ENCODE data around the gene PTPRD.
"Not testable (repeated sequence)": the region's sequence is repeated elsewhere in the genome, so short reads cannot be mapped to it uniquely, and the experiment has no call there.

Gene PTPRD

DNA sequence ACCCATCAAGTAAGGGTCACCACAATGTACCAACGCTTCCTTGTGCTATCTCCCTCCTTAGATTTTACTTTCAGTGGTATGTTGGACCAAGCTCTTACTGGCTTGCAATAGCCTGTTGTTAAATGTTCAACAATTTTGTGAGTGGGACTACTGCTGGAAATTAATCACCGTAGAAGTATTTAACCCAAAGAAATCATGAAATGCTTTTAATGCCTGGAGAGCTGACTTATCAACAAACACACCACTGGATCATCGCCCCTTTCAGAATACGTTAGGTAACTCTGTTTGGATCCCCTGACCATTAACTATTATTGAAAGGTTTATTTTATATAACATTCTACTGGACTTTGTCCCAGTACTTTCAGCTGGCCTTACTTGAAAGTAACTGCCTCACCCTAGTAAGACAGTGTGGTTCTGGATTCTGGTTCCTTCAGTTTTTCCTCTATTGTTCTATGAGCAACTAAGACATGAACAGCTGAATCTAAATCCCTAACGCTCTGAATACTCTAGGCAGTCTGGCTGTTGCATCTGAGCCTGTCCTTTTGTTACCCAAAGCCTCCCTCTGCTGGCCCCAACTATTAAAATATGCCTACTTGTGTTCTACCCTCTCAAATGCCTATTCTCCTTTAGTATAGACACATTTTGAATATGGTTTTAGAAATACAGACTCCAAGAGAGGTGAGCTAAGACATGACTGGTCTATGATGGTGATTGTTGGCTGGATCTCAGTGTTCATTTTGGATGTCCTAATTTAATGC is 1609.8 kb downstream of the PTPRD start:
- no peak for DNase-seq (ENCODE audit: low read depth)

DNA sequence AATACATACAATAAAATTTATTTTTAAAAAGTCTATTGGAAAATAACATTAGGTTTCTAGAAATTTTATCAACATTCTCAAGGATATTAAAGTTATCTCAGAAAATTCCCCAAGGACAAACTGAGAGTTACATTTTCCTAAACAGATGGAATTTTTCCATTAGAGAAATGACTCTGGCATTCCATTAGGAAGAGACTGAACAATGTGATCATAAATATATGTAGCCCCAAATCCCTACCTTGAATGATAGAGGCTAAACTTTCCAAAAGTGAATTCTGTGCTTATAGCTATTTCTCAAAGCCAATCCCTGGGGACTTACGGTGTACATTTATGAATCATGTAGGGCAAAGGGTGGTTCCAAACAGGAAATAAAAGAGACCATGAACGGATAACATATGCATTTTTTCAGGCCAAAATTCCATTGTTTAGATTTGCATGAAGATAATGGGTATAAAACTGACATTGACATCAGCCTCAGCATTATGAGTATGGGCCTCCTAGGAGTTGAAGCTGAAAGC is 1632.2 kb downstream of the PTPRD start:
- DNase-seq (ENCODE audit: low read depth) = no peak

DNA sequence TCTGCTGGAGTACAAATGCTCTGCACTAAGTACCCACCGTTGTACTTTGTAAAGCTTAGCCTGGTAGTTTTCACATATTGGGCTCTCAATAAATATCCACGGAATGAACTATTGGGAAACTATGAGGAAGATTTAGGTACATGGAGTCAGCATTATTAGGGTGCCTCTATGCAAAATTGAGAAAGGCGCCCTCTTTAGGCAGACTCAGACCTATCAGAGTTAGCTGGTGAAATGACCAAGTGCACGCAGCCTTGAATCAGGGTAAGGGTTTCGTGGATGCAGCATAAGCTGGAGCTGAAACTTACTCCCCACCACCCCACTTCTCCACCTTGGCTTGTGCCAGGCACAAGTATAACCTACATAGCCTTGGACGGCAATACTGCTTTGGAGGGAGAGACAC is 1634.5 kb downstream of the PTPRD start:
- DNase-seq (ENCODE audit: low read depth) = no peak

DNA sequence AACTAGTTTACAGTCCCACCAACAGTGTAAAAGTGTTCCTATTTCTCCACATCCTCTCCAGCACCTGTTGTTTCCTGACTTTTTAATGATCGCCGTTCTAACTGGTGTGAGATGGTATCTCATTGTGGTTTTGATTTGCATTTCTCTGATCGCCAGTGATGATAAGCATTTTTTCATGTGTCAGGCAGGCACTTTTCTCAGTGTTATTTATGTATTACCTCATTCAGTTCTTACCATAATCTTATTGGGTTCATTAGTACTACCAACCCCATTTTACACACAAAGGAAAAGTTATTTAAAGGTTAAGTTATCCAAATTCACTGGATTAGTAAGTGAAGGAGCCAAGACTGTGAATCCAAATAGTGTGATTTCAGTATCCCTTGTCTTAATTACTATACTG is 1644.5 kb downstream of the PTPRD start:
- DNase-seq (ENCODE audit: low read depth) = not testable (repeated sequence)

DNA sequence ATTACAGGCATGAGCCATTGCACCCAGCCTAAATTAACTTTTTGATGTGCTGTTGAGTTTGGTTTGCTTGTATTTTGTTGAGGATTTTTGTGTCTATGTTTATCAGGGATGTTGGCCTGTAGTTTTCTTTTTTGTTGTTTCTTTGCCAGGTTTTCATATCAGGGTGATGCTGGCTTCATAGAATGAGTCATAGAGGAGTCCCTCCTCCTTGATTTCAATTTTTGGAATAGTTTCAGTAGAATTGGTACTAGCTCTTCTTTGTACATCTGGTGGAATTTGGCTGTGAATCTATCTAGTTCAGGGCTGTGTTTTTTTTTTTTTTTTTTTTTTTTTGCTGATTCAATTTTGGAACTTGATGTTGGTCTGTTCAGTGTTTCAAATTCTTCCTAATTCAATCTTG is 1648.9 kb downstream of the PTPRD start:
- DNase-seq (ENCODE audit: low read depth) = no peak

DNA sequence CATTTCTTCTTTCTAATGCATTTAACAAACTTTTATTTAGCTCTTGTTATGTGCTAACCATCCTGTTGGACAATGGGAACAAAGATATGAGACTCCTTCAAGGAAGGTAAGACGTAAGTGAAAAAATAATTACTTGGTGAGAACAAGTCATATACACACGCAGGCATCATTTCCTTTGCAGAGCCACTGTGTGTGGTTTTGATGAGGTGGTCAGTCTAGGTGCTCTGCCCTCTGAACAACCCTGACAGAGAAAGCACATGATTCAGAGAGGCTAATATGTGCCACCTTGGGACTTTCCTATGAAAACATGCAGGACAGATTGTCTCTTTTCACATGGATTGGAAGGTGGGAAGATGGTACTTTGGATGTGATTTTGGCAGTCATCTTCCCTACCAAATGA is 1650.7 kb downstream of the PTPRD start:
- DNase-seq (ENCODE audit: low read depth) = no peak

DNA sequence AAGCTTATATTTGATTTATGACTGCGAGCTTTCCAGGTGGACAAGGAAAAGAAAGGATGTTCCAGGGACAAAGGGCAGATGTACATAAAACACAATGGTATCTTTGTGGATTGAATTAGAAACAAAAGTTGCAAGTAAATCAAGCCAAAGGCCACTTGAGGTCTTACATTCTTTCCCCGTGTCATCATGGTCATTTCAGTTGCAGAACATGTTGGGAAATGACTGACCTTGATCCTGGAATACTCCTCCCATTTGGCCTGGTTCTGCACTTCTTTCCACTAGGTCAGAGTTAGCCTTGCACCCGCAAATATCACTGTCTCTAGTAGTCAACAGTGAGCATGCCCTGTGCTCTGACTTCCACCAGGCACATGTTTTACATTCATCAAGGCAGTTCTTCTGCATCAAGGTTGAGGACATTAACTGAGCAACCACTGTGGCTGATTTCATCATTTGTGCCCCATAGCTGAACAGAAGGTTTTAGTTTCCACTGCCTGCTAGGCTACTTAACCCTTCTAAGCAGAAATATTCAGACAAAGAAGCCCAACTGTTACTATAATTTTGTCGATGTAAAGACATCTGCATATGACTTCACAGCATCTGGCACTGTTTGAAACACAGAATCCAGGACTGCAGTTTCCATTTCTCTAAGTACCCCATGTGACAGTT is 1651.5 kb downstream of the PTPRD start:
- no peak for DNase-seq (ENCODE audit: low read depth)

DNA sequence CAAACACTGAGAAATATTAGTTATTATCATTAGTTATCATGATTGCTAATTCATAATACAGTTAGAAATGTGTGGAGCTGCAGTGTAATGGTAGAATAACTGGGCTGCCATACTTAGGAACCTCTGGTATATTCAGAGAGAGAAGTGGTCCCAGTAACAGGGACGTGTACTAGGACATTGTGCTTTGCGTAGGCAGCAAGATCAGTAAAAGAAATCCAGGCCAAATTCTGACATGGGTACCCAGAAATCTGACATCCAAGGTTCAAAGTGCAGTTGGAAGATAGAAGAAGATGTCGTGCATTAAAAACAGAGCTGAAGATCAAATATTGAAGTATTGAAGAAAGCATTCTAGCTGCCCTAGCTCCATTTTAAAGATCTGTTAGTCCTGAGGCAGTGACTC is 1652.5 kb downstream of the PTPRD start:
- DNase-seq (ENCODE audit: low read depth) = no peak

DNA sequence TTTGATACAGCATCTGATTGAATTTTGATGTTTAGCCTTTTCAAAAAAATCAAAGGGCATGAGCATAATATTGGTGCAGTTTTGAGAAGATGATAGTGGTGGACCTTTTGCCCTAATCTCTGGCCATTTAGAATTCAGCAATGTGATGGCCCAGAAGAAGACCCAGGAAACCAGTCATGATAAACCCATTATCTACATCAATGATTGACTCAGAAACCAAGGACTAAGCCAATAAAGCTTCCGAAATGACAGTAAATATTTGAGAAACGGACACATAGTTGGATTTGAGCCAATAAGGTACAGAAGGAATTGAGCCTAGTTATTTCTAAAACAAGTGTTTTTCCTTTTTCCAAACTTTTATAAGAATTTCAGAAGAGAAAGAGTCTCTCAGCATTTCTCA is 1654.4 kb downstream of the PTPRD start:
- no peak for DNase-seq (ENCODE audit: low read depth)

DNA sequence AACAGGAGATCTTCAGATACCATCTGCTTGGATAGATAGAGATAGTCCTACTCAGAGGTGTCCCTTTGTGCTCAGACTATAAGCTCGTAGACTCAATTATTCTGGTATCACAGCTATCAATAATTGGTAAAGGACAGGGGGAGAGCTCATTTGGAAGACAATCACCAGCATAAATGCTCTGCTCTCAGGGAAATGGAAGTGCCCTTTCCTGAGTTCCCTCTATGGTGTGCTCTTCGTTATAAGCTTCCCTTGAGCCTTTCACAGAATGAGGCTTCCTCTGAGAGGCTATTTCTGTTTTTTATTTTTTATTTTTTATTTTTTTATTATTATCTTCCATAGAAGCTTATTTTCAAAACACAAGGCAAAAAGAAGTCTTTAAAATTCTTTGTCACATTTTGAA is 1657.5 kb downstream of the PTPRD start:
- no peak for DNase-seq (ENCODE audit: low read depth)

DNA sequence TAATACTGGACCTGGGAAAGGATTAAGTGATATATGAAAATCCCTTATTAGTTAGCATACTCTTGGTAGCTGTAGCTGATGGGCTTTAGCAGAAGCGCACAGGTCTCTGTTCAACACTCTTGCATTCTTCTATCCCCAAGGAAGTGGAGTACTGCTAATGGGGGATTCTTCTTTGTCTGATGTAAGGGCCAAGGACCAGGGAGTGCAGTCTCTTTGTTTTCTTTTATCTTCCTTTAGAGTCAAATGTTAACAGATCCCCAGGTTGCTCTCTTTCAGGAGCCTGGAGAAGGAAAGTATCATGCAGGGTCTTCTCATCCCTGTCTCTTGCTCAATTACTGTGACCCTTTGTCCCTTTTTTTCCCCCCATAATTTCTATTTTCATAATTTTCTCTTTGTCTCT is 1666.3 kb downstream of the PTPRD start:
- no peak for DNase-seq (ENCODE audit: low read depth)

DNA sequence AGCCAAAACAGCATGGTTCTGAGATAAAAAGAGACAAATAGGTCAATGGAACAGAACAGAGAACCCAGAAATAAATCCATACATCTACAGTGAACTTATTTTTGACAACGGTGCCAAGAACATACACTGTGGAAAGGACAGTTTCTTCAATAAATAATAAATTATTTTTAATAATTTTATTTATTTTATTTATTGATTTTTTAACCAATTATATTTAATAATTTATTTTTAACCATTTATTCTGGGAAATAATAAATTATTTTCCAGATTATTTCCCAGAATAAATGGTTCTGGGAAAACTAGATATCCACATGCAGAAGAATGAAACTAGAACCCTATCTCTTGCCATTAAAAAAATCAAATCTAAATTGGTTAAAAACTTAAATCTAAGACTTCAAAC is 1669.4 kb downstream of the PTPRD start:
- no peak for DNase-seq (ENCODE audit: low read depth)

DNA sequence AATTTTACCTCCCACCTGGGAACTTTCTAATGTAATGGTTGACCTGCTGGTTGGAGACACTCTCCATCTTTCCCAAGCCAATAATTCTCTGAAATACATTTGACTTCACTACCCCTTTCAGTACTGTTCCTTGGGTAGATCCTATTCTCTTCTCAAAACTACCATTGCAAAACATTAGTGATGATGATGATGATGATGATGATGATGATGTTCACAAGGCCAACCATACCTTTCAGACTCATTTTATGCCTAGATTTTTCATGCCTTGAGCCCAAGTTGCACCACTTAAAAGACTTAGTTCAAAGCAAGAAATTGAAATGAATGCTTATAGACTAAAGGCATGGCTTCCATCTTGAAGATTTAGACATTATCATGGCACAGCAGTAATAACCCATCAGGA is 1672.2 kb downstream of the PTPRD start:
- no peak for DNase-seq (ENCODE audit: low read depth)

DNA sequence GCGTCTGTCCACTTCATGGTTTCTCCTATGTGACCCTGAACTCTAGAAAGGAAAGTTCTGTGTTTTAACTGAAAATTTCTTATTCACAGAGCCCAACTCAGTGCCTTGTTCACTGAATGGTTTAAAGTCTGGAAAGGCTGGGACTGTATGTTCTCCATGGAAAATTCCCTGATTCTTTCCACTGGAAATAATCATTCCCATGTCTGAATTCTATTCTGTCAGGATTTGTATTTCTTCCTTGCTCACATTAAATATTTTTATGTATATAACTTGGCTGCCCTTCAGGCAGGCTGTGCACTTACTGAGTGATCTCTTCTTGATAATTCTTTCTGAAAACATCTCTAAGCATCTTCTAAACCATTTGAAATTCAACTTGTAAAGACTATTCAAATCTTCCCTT is 1686.3 kb downstream of the PTPRD start:
- no peak for DNase-seq (ENCODE audit: low read depth)

DNA sequence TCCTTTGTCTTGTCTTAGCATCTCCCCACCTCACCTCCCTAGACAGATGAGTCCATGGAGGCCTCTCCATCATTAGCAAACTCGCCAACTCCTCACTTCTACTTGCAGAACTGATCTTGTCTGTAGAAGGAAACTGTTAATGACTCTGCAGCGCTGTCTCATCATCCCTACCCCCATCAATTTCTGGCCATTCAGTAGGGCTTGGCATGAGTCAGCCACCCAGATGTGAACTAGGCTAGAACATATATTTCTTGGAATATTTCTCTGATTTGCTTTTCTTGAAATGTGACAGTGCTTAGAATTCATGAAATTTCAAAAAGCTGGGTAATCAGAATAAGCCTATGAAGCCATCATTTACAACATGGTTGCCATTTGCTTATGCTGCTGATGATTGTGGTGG is 1688.2 kb downstream of the PTPRD start:
- DNase-seq (ENCODE audit: low read depth) = no peak

DNA sequence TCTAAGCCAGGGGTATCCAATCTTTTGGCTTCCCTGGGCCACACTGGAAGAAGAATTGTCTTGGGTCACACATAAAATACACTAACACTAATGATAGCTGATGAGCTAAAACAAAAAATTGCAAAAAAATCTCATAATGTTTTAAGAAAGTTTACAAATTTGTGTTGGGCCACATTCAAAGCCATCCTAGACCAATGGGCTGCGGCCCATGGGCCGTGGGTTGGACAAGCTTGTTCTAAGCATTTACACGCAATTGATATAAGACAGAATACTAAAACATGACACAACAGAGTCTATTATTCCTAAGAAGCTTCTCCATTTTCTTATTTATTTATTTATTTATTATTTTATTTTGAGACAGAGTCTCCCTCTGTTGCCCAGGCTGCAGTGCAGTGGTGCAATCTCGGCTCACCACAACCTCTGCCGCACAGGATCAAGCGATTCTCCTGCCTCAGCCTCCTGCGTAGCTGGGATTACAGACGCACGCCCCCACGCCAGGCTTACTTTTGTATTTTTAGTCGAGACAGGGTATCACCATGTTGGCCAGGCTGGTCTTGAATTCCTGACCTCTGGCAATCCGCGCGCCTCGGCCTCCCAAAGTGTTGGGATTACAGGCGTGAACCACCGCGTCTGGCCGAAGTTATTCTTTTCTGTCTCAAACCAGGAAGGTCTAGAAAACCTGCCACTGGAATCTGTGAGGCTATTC is 1692.2 kb downstream of the PTPRD start:
- DNase-seq (ENCODE audit: low read depth) = not testable (repeated sequence)

DNA sequence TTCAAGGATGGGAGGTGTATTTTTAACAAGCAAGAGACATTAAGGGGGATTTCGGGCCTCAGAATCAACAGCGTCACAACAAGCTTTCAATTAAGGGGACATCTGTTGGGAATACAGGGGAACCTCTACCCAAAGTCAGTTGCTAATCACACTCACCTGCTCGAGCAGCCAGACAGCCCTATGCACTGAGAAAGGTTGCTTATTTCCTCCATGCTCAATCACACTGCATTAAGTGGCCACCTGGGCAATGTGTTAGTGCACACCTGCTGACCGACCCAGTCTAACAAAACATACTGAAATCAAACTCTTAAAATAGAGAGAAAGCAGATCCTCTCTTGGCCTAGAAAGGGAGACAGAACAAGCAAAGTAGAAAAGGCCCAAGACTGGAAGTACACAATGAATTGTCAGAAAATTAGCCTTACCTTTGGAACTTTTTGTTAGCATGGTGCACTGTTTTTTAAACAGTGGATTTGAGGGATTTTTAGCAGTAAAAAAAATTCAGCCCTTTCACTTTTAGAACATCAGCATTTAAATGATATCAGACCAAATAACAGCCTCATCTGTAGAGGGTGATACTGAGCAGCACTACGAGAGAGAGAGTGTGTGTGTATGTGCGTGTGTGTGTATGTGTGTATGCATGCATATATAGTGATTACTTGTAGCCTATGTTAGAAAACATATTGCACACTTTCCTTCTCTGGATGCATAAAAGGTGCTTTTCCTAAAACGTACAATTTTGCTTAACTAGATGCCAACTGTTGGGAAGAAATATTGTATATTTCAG is 1694.7 kb downstream of the PTPRD start:
- no peak for DNase-seq (ENCODE audit: low read depth)

DNA sequence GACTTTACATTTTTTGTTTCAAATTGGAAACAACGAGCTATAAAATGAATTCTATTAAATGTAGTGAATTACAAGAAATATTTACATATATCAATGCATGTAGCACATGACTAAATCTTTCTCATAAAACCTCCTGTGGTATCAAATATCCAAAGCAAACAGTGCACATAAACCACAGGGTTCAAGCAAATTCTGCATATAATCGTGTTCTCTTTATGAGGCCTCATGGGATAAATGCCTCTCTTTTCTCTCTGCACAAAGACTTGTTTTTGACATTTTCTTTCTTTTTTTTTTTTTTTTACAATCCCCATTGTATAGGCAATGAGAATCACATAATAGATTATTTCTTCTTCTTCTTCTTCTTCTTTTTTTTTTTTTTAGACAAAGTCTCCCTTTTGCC is 1696.0 kb downstream of the PTPRD start:
- DNase-seq (ENCODE audit: low read depth) = no peak

DNA sequence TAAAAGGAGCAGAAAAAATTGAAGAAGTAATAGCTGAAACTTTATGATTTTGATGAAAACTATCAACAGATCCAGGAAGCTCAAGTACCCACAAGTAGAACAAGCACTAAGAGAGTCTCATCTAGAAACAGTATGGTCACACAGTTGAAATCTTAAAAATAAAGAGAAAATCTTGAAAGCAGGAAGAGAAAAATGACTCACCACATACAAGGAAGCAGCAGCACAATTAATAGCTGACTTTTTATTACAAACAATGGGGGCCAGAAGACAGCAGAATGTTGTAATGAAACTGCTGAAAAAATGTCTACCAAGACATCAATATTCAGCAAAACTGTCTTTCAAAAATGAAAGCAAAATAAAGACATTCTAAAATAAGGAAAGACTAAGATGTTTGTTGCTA is 1704.9 kb downstream of the PTPRD start:
- no peak for DNase-seq (ENCODE audit: low read depth)

DNA sequence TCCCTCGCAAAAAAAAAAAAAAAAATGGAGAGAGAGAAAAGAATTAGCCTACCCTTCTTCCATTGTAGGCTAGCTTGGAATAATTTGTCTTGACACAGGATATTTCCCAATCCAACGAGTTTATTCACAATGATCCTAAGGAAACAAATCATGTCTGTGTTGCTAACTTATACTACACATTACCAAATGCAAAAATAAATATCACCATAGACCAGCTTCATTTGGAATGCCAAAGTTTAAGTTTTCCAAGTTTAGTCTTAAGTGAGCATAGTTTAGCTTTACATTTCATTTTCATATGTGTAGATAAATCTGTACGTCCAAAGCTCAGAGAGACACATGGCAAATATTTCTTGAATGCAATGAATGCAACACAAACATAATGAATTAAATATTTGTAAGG is 1707.1 kb downstream of the PTPRD start:
- DNase-seq (ENCODE audit: low read depth) = no peak

DNA sequence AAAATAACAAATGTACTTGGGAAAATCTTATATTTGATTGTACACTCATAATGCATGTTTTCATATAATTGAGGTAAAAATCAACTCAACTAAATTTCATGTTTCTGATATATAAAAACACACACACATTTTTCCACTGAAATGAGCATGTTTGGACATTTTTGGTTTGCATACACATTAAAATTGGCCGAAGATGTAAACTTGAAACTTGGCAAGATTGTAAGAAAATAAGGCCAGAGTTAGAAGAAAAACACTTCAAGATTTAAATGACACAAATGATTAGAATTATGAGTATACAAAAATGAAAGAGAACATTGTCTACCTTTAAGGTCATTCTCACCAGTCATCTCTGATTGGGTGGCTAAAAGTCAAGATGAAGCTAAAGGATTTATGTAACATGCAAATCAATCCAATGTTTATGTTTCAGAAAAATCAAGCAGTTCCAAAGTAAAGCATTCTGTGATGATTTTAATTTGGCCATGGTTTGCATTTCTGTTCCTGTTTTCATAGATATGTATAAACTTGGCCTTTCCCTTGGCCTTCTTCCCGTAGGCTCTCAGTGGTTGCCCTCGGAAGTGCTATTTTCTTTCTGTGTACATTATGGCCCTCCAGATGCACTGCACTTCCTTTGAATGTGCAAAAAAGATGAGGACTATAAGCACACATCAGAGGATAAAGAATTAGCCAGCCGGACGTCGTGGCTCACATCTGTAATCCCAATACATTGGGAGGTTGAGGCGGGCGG is 1707.9 kb downstream of the PTPRD start:
- DNase-seq (ENCODE audit: low read depth) = no peak

DNA sequence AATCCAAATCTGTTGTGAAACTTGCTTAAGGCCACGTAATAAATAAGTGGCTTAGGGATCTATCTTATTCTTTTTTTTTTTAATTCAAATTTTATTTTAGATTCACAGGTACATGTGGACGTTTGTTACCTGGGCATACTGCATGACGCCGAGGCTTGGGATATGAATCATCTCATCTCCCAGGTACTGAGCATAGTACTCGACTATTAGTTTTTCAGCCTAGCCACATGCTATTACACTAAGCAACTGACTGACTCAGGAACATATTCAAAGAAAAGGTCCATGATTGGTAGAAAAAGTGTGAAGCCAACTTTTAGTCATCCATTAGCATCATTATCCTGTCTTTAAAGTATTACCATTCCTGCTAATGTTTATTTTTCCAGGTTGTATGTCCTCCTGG is 1709.7 kb downstream of the PTPRD start:
- no peak for DNase-seq (ENCODE audit: low read depth)

All from EH (cell line).